HT-29 (cell line): ENCODE measurements around the gene MARVELD1. TPM values are rescaled to one million over a fixed set of nuclear protein-coding genes. Genes with fewer than 3 reads are reported as not detected.
"Not testable (repeated sequence)": the region's sequence is repeated elsewhere in the genome, so short reads cannot be mapped to it uniquely, and the experiment has no call there.

Experiments used
- DNase-seq: peaks from one replicate; pipeline ENCODE4 v3.0.0-alpha.2; 2015; ENCODE audit warnings: low spot score
- total RNA-seq: library from RNA; depleted of rRNA; stranded (reverse); fragments of >200 nt; shearing (Covaris generic); gene quantifications from 2 replicates; pipeline ENCODE4 v1.2.3, GENCODE V29; 2014; rRNA removed

Gene MARVELD1
- 24.5 and 24.9 TPM in 2 replicates for total RNA-seq

DNA sequence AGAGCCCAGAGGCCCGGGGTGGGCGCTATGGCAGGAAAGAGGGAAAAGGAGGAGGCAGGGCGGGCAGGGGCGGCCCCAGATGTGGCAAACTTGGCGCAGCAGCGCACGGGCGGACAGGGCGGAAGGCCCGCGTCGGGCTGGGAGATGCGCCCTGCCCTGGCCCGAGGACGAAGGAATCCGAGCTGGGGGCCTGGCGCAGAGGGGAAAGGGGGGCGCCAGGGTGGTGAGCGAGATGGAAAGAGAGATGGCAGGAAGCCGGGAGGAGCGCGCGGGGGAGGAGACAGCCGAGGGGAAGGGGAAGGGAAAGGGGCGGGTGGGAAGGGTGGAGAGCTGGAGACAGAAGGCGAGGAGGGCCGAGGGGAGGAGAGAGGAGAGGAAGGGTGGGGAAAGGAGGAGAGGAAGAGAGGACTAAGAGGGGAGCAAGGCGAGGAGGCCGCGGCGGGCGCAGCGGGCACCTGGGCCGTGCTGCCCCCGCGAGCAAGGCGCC, at the start of gene MARVELD1:
Gene MARVELD1 (plus strand): TSS at position 392 of the 487 bp plus-strand sequence. CDS start 147 bp downstream, outside the sequence.
- DNase-seq = peak; percentile 43

DNA sequence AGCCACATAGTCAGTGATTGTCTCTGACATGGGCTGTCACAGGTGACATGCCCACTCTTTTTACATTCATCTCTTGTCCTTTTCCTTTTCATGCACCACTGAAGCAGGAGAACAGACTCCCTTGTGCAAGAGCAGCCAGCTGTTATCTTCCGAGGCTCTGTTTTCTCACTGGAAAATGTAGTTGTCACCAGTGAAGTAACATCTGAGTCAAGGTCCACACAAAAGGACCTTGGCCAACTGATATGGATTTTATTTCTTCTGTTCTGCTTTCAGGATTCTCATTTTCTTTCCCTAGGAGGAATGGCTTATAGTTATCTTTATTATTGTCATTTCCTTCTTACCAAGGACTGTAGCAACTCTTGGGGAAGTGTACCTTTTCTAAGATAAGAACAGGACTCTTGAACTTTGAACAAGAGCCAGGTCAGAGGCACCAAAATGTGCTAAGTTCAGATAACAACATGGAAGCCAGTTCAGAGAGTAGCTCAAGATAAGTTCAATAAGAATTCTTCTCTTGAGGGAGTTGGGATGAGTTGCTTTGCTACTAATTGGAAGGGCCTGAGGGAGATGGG, 49.2 kb upstream of the MARVELD1 start:
- no peak for DNase-seq

DNA sequence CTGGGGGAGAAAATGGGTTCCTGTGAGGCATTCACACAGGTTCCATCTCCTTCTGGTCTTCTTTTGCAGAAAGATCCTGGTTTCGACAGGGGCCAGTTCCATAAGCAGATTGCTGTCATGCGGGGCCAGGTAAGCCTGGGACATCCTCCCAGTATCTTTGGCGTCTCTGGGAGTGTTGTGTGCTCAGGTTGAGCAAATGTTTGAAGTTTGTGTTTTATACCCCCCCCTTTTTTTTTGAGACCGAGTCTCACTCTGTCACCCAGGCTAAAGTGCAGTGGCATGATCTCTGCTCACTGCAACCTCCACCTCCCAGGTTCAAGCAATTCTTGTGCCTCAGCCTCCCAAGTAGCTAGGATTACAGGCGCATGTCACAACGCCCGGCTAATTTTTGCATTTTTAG, 46.5 kb upstream of the MARVELD1 start:
- no peak for DNase-seq

DNA sequence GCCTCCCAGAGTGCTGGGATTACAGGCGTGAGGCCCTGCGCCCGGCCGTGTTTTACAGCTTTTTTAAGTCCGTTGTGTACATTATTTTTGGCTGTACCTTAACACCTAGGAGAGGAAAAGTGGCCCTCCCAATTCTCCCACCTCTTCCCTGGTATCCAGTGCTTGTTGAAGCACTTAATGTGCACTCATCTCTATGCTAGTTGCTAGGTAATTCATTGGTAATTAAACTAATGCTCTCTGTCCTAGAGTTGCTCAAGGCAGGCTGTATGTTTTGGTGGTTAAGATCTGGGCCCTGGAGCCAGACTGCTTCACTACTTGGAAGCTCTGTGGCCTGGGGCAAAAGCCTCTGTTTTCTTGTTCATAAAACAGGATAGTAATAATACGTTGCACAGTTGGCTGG, 46.1 kb upstream of the MARVELD1 start:
- no peak for DNase-seq

DNA sequence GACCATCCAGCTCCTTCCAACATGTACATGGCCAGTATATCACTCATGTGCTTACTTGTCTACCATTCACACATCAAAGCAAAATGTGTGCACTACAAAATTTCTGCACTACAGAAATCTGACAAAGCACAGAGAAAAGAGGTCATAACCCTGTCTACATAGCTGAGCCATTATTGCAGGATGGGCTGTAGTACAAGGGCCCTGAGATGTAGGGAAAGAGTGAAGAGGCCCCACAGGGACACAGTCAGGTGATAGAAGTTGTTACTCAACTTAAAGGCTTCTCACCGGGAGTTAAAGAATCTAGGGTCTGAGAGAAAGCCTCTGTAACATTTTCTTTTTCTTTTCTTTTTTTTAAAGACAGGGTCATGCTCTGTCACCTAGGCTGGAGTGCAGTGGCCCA, 44.0 kb upstream of the MARVELD1 start:
- no peak for DNase-seq

DNA sequence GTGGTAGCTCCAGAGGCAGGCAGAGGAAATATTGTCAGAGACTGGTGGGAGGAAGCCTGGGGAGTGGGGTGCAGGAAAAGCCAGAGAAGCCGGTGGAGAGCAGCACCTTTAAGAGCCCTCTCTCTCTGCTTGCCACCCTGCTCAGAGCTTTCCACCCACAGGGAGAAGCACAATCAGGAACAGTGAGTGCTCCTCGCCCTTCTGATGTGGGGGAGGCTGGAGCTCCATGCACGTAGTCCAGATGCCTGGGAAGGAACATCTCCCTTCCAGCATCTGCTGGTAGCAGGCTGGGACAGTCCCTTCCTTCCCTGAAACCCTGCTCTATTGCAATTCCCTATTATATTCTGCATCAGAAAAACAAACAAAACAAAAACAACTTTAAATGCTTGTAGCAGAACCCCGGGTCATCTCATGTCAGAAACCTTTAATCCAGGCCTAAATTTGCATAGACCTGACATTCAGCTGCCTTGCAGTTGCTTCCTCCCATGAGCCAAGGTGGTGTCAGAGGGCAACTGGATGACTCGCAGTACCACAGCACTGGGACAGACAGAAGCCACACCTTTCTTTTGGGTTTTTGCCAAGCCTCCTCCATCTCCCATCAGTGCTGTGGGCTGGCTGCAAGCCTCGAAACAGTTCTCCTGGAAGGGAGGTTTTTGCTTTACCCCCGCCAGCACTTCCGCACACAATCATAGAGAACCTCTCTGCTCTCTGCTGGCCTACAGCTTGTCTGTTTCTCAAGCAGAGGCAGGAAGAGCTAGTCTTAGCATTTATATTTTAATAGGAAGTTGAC, 39.6 kb upstream of the MARVELD1 start:
- DNase-seq = no peak

DNA sequence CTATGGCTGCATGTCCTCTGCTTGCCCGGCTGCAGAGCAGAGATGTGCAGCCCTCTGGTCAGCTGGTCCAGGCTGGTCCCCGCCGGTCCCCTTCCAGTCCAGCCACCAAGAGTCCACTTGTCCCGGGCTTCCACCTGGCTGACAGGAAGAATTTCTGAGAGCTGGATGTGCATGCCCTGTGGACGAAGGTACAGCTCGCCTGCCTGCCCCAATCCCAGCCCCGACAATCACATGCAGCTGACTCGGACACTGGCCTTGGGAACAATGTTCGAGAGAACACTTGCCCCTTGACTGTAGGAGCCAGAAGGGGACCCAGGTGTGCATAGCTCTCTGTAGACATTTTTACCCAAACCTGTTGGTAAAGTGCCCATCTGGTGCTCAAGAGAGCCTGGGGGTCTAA, 38.3 kb upstream of the MARVELD1 start:
- DNase-seq = no peak

DNA sequence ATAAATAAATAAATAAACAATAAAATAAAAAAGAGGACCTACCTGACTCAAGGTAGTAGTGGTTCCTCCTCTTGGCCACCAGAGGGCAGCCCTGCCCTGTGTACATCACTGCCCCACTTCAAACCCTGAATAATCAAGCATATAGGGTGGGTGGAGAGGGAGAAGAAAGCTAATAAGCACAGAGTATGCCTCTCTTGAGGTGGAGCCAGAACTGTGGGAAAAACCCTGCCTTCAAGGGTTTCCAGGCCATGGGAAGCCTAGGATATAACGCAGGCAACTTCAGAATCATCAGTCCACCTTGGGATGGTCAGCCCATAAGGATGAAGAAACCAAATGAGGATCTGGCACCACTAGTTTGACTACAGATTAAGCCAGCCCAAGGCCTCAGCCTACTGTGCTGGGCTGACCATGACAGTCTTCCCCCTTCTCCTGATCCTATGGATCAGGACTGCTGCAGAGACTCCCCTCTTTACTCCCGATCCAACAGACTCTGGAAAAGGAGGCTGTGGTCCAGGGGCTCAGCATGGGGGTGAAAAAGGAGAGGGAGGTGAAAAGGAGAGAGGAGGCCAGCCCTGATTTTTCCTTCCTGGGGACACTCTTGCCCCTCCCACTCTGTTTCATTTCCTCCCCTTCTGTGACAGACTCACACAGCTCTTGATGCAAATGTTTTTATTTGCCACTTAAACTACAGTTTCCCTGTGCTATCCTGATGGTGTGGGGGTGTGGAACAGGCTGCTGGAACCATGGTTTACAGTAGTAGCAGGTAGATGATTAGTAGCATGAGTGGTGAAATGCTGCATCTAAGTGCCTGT, 36.6 kb upstream of the MARVELD1 start:
- peak; percentile 63 for DNase-seq

DNA sequence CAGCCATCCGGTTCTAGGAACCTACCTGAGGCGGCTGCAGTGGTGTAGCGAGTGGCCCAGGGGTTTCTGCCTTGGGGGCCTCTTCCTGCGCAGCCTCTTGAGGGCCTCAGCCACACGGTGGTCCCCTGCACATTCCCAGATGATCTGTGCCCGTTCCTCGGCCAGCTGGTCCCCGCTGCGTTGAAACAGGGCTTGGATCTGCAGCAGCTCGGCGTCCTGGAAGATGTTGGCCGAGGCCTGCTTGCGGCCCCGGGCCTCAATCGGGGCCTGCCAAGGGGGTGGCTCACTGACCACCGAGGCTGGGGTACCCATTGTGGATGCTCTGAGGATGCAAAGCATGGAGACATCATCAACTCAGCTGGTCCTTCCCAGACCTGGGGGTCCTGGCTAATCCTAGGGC, 33.9 kb upstream of the MARVELD1 start:
- DNase-seq = no peak

DNA sequence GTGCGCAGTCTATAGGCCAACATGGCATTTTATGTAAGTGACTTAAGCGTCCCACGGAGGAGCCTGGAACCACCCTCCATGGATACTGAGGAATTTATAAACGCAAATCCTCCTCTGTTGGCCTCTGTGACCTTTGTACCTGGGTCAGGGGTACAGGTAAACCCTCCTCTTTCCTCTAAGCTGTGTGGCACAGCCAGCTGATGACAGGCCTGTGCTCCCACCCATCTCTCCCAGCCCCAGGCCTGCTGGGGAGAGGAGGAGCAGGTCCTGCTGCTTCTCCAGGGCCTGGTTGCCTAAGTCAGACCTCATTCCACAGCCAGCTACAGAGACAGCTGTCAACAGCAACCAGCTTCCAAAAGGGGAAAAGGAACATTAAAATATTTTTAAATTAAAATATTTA, 31.5 kb upstream of the MARVELD1 start:
- peak; percentile 11 for DNase-seq

DNA sequence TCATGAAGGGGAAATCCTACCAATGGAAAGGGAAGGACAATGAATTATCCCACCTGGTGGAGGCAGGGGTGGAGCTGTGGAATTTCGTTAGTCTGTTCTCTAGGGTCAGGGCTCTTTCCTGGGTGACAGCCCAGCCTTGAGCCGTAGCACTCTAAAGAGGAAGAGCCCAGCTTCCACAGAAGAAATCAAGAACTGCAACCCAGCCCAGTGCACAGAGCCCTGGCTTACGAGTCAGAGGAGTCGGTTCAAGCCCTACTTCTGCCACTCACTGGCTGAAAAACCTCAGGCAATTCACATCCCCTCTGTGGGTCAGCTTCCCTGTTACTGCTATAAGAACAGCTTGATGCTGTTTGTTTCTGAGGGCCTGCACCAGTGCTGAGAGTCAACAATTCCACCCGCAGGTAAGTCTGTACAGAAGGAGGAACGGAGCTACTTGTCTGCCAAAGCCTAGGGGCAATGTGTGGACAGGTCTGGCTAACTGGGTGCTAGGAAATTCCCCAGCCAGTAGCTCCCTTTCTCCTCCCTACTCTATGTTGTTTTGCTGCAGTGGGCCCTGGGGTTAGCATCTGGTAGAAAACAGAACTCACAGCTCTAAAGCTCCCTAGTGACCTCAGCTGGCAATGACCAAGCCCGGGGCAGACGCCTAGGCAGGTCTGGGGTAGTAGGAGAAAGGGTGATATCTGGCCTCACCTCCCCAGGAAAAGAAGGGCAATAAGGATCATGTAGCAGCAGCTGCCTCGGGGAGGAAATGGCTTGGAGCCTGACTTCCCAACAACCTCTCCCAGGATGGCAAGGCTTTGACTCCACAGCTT, 29.8 kb upstream of the MARVELD1 start:
- DNase-seq = peak; percentile 51

DNA sequence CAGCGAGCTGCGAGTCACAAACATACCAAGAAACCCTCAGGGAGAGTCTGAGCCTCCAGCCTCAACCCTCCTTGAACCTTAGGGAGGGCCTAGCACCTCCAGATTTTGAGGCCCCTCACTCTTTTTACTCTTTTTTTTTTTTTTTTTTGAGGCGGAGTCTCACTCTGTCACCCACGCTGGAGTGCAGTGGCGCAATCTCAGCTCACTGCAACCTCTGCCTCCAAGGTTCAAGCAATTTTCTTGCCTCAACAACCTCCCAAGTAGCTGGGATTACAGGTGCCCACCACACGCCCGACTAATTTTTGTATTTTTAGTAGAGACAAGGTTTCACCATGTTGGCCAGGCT, 29.2 kb upstream of the MARVELD1 start:
- DNase-seq = not testable (repeated sequence)

DNA sequence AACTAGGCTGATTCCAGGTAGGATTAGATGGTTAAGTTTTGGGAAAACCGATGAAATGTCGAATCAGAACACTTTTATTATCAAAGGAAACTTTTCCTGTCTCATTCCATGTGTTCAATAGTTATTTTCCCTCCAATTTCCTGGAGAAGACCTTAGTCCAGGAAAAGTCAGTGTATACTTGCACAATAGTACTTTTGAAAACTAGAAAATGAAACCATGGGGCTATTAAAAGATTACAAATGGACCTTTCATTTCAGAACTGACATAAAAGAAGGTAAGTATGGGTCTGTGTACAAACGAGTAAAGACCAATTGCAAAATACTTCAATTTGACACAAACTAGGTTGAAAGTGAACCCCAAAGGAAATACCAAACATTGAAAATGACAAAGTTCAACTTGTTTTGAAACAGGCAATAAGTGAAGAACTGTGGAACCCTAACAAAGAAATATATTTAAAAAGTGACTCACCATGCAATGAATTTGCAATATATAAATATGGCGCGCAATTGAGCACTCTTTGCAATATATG, 28.6 kb upstream of the MARVELD1 start:
- DNase-seq = no peak

DNA sequence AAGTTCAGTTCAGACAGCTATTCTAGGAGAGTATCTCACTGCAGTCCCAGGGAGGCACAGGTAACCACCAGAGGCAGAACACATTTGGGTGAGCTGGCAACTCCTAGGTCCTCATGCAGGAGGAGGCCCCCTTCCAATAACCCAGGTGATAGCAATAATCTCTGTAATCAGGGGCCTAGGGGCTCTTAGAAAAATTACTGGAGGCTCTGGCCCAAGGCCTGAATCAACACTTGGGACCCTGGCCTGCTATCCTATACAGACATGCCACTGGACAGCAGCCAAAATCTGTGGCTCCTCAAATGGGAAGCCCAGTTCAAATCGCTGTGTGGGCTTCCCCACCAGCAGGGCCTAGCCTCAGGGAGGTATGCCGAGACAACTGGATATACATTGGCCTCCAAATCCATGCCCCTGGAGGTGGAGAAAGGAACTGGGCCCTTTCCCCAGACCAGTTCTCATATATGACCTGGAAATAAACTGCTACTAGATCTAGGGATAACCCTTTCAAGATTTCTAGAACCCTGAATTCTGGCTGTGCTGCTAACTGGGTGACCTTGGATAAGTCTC, 28.1 kb upstream of the MARVELD1 start:
- DNase-seq = peak; percentile 53

DNA sequence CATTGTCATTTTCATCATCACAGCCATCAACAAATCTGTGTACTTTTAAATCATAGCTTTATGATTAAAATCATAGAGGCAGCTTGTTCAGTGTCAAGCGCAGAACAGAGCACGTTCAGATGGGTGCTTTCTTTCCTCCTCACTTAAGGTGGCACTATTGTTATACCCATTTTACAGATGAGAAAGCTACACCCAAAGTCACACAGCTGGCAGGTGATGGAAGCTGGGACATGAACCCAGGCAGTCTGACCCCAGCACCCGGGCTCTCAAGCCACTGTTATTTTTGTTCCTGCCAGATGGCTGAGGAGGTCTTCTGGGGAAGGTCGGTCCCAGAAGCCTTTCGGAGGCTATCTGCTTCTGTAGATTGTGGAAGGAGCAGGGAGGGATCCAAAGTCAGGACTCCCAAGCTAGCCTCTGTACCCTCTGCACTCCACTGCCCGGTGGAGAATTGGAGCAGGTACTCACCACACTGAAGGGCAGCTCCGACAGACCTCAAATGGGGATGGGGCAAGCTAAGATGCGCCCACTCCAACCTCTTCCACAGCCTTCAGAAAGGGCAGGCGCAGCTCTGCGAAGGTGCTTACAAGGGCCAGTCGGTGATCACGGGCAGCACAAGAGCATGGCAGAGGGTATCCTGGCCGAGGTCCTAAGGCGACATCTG, 27.1 kb upstream of the MARVELD1 start:
- DNase-seq = peak; percentile 56

DNA sequence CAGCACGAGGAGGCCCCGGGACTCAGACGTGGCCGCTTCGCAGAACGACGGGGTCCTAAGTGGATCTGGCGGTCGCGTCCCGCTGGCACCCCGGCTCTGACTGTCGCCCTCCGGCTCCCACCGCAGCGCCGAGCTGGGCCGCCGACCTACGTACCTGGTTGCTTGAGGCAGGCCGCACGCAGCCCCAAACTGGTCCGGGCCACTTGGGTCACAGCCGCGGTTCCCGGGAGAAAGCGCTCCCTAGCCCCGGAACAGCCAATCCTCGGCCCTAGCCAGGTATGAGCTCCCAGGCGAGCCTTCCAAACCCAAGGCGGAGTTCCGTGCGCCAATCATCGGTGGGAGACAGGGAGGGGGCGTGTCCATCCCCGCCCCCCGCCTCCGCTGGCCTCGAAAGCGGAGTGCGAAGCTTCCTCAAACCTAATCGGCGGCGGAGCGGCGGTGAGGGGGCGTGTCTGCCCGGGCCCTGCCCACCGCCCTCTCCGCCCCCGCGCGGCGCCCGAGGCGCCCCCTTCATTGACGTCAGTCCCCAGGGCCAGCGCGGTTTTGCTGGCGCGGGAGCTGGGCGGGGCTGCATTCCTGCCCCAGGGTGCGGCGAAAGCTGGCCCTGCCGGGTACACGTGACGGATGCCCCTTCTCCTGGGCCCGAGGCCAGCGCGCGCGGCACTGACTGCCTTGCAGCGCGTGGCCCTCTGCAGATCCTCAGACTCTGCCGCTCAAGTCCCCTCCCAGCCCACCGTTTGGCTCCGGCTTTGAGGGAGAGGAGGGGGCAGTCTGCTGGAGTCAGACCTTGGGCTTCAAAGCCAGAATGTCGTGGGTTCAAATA, 26.4 kb upstream of the MARVELD1 start, which contains the start of gene AVPI1:
Gene AVPI1 (minus strand): TSS at position 280 of the 823 bp plus-strand sequence. CDS start 7,336 bp downstream, outside the sequence.
- DNase-seq = peak; percentile 98

DNA sequence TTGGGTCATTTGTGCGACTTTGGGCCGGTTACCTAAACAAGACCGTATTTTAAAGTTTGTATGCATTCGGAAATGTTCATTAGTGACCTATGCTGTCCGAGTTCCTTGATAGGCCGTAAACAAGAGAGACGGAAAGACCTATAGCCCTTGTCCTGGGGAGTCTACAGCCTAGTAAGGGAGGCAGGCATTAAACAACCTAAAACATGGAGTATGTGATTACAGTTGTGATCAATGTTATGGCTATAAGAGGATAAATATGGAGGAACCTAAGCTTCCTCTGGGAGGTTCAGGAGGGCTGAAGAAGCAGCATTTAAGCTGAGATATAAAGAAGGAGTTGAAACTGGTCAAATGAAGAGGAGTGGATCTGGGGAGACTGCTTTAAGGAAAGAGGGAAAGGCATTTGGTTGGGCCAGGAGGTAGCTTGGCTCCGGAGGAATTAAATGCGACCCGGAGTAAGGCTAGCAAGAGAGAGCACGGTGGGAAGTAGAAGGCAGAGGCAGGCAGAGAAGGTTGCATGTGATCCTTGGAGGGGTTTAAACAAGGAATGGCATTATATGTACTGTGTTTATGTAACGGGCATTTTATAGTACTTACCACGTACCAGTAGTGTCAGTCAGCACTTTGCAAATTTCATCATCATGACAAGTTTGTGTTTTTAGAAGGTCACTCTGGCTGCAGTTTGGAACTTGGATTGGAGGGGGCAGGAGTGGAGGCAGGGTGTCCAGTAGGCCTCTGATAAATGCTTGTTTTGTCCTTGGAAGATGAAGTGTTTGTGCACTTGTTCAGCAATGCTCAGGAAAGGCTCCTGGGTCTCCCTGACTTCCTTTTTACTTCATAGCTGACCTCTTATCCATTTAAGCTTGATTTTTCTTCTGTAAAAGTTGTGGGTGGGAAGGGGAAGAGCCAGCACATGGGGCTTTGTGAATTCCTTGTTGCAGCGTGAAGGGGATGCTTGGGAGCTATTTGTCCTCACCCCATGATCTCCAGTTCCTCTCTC, 25.4 kb upstream of the MARVELD1 start:
- DNase-seq = peak; percentile 13

DNA sequence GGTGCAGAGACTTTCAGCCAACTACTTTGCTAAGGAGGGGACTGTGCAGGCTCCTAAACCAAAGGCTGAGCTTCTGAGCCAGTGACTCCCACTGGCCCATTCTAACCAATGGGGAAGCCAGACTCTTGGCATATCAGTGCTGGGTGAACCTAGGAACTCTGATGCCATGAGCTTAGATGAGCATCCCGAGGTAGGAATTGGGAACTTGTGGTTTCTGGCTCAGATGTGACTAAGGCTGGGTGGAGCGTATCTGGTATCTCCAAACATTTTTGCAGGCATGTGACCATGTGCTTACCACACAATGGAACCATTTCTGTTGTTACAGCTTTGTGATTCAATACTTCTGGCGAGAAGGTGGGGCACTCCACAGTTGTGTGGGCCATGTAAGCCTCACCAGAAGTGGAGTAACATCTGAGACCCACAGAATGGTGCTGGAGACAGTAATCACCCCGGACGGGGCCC, 23.9 kb upstream of the MARVELD1 start:
- DNase-seq = peak; percentile 58
